ENCODE measurements around the gene DMXL2. TPM values are rescaled to one million over a fixed set of nuclear protein-coding genes. Genes with fewer than 3 reads are reported as not detected.
"Not testable (repeated sequence)": the region's sequence is repeated elsewhere in the genome, so short reads cannot be mapped to it uniquely, and the experiment has no call there.

Gene DMXL2
- total RNA-seq, 4 donors from 2014 or later = 6.9 to 15.1 (median 11.7) TPM

- Histone ChIP-seq H3K36me3 (no peaks in the 10 kb centered on the region), H3K9me3 (no peaks in the 10 kb centered on the region), H3K4me1 (no peaks in the 10 kb centered on the region), H3K4me3 (no peak overlapping the region), H3K27ac (no peak overlapping the region), H3K27me3 (no peaks in the 10 kb centered on the region)
- WGBS, 2 donors = 38 to 43% methylated on average over 4 of the region's 4 CpGs
- TF ChIP-seq, protein P1, sequence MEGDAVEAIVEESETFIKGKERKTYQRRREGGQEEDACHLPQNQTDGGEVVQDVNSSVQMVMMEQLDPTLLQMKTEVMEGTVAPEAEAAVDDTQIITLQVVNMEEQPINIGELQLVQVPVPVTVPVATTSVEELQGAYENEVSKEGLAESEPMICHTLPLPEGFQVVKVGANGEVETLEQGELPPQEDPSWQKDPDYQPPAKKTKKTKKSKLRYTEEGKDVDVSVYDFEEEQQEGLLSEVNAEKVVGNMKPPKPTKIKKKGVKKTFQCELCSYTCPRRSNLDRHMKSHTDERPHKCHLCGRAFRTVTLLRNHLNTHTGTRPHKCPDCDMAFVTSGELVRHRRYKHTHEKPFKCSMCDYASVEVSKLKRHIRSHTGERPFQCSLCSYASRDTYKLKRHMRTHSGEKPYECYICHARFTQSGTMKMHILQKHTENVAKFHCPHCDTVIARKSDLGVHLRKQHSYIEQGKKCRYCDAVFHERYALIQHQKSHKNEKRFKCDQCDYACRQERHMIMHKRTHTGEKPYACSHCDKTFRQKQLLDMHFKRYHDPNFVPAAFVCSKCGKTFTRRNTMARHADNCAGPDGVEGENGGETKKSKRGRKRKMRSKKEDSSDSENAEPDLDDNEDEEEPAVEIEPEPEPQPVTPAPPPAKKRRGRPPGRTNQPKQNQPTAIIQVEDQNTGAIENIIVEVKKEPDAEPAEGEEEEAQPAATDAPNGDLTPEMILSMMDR (IDR thresholded peaks at IDR 0.05) = peak; percentile 58 to 84 (median 72)
- TF ChIP-seq POLR2A (IDR thresholded peaks at IDR 0.05) = no peak
- intact Hi-C loops (cut with DNase I) = loop anchor here (2.0 kb wide), 1 partner anchor 125 kb away; no protein-coding TSS in a partner anchor
- no peak for DNase-seq
Measured at GRCh38 chr15:51649659-51650521, 27.3 kb upstream of the DMXL2 start.

GRCh38 chr15:51648643-51649042 lies 26.1 kb upstream of the DMXL2 start:
- intact Hi-C loops (cut with DNase I) = not testable (repeated sequence)

DNA sequence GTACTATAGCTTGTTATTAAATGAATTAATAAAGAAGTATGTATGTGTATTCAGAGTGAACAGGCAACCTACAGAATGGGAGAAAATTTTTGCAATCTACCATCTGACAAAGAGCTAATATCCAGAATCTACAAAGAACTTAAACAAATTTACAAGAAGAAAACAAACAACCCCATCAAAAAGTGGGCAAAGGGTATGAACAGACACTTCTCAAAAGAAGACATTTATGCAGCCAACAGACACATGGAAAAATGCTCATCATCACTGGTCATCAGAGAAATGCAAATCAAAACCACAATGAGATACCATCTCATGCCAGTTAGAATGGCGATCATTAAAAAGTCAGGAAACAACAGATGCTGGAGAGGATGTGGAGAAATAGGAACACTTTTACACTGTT lies 25.5 kb upstream of the DMXL2 start:
- 62 to 64% methylated on average over 1 of the region's 1 CpG for WGBS, 2 donors
- H3K4me3 ChIP-seq, H3K36me3 ChIP-seq: not testable (repeated sequence)

More at GRCh38 chr15:51648643-51649042, 26.1 kb upstream of the DMXL2 start:
- H3K27me3 ChIP-seq, H3K36me3 ChIP-seq, H3K4me3 ChIP-seq, DNase-seq, H3K4me1 ChIP-seq, H3K27ac ChIP-seq, H3K9me3 ChIP-seq: not testable (repeated sequence)
- WGBS, 2 donors = 68 to 80% methylated on average over 4 of the region's 4 CpGs

DNA sequence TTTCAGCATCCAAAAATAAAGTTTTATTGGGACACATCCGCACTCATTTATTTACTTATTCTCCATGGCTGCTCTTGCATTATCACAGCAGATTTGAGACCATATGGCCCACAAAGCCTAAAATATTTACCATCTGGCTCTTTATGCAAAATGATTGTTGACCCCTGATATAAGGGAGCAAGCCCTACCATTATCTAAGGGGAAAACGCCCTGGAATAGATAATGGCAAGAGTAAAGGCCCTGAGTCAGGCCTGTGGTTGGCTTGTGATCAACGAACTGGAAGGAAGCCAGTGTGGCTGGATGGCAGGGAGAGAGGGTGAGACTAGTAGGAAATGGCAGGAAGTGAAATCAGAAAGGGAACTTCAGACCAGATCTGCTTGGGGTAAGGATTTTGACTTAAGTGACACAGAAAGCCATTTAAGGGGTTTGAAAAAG lies 24.6 kb upstream of the DMXL2 start:
- no peak overlapping the region for H3K27ac ChIP-seq
- intact Hi-C loops (cut with DNase I) = no loop called here
- DNase-seq = no peak
- H3K4me1 ChIP-seq = no peaks in the 10 kb centered on the region
- no peak overlapping the region for H3K4me3 ChIP-seq
- no peaks in the 10 kb centered on the region for H3K9me3 ChIP-seq
- no peak for TF ChIP-seq POLR2A (IDR thresholded peaks at IDR 0.05)
- TF ChIP-seq, protein P1 (IDR thresholded peaks at IDR 0.05) = no peak
- 50 to 54% methylated on average over 3 of the region's 3 CpGs for WGBS, 2 donors
- H3K27me3 ChIP-seq = no peaks in the 10 kb centered on the region
- H3K36me3 ChIP-seq = no peaks in the 10 kb centered on the region

More for the DNA sequence above, 25.5 kb upstream of the DMXL2 start:
- H3K4me1 ChIP-seq; H3K9me3 ChIP-seq; DNase-seq; intact Hi-C loops (cut with DNase I); H3K27ac ChIP-seq; H3K27me3 ChIP-seq: not testable (repeated sequence)

- Histone ChIP-seq H3K4me3 (no peak overlapping the region), H3K27me3 (no peaks in the 10 kb centered on the region), H3K27ac (no peak overlapping the region), H3K4me1 (no peaks in the 10 kb centered on the region), H3K36me3 (no peaks in the 10 kb centered on the region), H3K9me3 (no peaks in the 10 kb centered on the region)
- no peak for TF ChIP-seq POLR2A (IDR thresholded peaks at IDR 0.05)
- TF ChIP-seq, protein P1 (IDR thresholded peaks at IDR 0.05) = no peak
- 19 to 24% methylated on average over 1 of the region's 1 CpG for WGBS, 2 donors
- intact Hi-C loops (cut with DNase I) = no loop called here
- no peak for DNase-seq
Measured at GRCh38 chr15:51642696-51643095, 20.1 kb upstream of the DMXL2 start.

DNA sequence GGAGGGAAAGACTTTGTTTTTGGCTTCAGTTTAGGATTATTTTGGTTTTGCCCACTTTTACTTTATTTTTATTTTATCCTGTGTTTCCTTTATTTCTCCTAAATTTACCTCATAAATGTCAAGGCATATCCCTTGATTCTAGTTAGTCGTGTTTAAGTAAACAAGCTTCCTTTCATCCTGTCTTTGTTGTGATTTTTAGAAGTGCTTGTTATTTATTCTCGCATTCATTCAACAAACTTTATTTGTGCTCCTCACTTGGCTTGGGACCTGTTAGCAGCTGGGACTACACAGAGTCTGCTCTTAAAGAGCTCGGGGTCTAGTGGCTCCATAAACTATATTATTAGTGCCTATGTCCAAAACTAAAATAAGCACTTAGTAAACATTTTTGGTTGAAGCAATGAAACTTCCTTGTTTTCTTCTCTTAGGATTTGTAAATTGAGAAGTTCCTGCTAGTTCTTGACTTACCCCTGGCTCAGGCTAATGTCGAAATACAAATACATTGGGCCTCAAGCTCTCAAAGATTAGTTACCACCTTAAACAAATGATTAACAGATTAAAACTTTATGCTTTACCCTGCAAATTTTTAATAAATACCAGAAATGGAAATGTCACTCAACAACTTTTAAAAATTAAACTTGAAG lies 19.0 kb upstream of the DMXL2 start:
- TF ChIP-seq POLR2A (IDR thresholded peaks at IDR 0.05) = no peak
- TF ChIP-seq, protein P1 (IDR thresholded peaks at IDR 0.05) = no peak
- no peak for DNase-seq
- H3K27me3 ChIP-seq = no peaks in the 10 kb centered on the region
- intact Hi-C loops (cut with DNase I) = no loop called here
- H3K4me1 ChIP-seq = no peaks in the 10 kb centered on the region
- 51 to 56% methylated on average over 4 of the region's 4 CpGs for WGBS, 2 donors
- no peak overlapping the region for H3K4me3 ChIP-seq
- H3K9me3 ChIP-seq = no peaks in the 10 kb centered on the region
- no peaks in the 10 kb centered on the region for H3K36me3 ChIP-seq
- no peak overlapping the region for H3K27ac ChIP-seq
